Measurements from ENCODE around the gene WBP2. TPM values are rescaled to one million over a fixed set of nuclear protein-coding genes. Genes with fewer than 3 reads are reported as not detected.

Gene WBP2
- total RNA-seq, 4 donors from 2014 or later, result 63.5 to 79.7 (median 71.0) TPM

GRCh38 chr17:75808905-75809621 is 46.1 kb downstream of the WBP2 start:
- Histone ChIP-seq H3K27ac (peak overlapping the region; percentile 11 to 83 (median 47)), H3K27me3 (no peaks in the 10 kb centered on the region), H3K36me3 (peaks cover 0 to 48% (median 0%) of the 10 kb centered on the region in 3 donors), H3K4me3 (no peak overlapping the region), H3K9me3 (no peaks in the 10 kb centered on the region), H3K4me1 (peaks cover 0 to 43% (median 6%) of the 10 kb centered on the region in 4 donors)
- 70 to 76% methylated on average over 15 to 18 of the region's 18 CpGs for WGBS, 2 donors
- peak; percentile 57 to 72 for DNase-seq (ENCODE audit: low spot score in 2 of 2)
- TF ChIP-seq EP300 (IDR thresholded peaks at IDR 0.05) (peak in 1 of 2 donors; percentile 35), POLR2A (IDR thresholded peaks at IDR 0.05) (no peak)

GRCh38 chr17:75808549-75808904 is 46.6 kb downstream of the WBP2 start:
- no peak for DNase-seq (ENCODE audit: low spot score in 2 of 2)
- H3K4me3 ChIP-seq, result no peak overlapping the region
- peak overlapping the region in 3 of 4 donors; percentile 11 to 83 (median 79) for H3K27ac ChIP-seq
- TF ChIP-seq CTCF (IDR thresholded peaks at IDR 0.05) (no peak), EP300 (IDR thresholded peaks at IDR 0.05) (no peak), POLR2A (IDR thresholded peaks at IDR 0.05) (no peak)
- H3K4me1 ChIP-seq, result peaks cover 0 to 43% (median 6%) of the 10 kb centered on the region in 4 donors
- WGBS, 2 donors, result 63 to 69% methylated on average over 4 of the region's 4 CpGs
- no peaks in the 10 kb centered on the region for H3K9me3 ChIP-seq
- peaks cover 0 to 42% (median 0%) of the 10 kb centered on the region in 3 donors for H3K36me3 ChIP-seq
- no peaks in the 10 kb centered on the region for H3K27me3 ChIP-seq

GRCh38 chr17:75807861-75808260 is 47.3 kb downstream of the WBP2 start:
- H3K27ac ChIP-seq, result peak overlapping the region in 2 of 4 donors; percentile 79 to 83
- peaks cover 0 to 43% (median 6%) of the 10 kb centered on the region in 4 donors for H3K4me1 ChIP-seq
- H3K9me3 ChIP-seq, result no peaks in the 10 kb centered on the region
- no peaks in the 10 kb centered on the region for H3K27me3 ChIP-seq
- WGBS, 2 donors, result 92 to 94% methylated on average over 3 of the region's 3 CpGs
- TF ChIP-seq EP300 (IDR thresholded peaks at IDR 0.05), result no peak
- TF ChIP-seq CTCF (IDR thresholded peaks at IDR 0.05), result no peak
- TF ChIP-seq POLR2A (IDR thresholded peaks at IDR 0.05), result no peak
- DNase-seq (ENCODE audit: low spot score in 2 of 2), result no peak
- H3K36me3 ChIP-seq, result peaks cover 0 to 36% (median 0%) of the 10 kb centered on the region in 3 donors
- H3K4me3 ChIP-seq, result no peak overlapping the region

- TF ChIP-seq EP300 (IDR thresholded peaks at IDR 0.05), result no peak
- TF ChIP-seq CTCF (IDR thresholded peaks at IDR 0.05), result no peak
- TF ChIP-seq POLR2A (IDR thresholded peaks at IDR 0.05), result no peak
- no peak overlapping the region for H3K27ac ChIP-seq
- DNase-seq (ENCODE audit: low spot score in 2 of 2), result no peak
Measured at GRCh38 chr17:75806822-75807500, 48.2 kb downstream of the WBP2 start.

GRCh38 chr17:75803883-75804282 is 51.3 kb downstream of the WBP2 start:
- Histone ChIP-seq H3K4me3 (no peak overlapping the region), H3K27ac (no peak overlapping the region), H3K9me3 (no peaks in the 10 kb centered on the region), H3K27me3 (no peaks in the 10 kb centered on the region), H3K36me3 (peaks cover 0 to 23% (median 10%) of the 10 kb centered on the region in 3 donors), H3K4me1 (peaks cover 0 to 22% (median 2%) of the 10 kb centered on the region in 4 donors)
- 85 to 100% methylated on average over 1 of the region's 1 CpG for WGBS, 2 donors
- TF ChIP-seq POLR2A (IDR thresholded peaks at IDR 0.05) (no peak), CTCF (IDR thresholded peaks at IDR 0.05) (no peak), EP300 (IDR thresholded peaks at IDR 0.05) (no peak)
- no peak for DNase-seq (ENCODE audit: low spot score in 2 of 2)

More at GRCh38 chr17:75806822-75807500, 48.2 kb downstream of the WBP2 start:
- Histone ChIP-seq H3K36me3 (peaks cover 0 to 27% (median 0%) of the 10 kb centered on the region in 3 donors), H3K4me3 (no peak overlapping the region), H3K27me3 (no peaks in the 10 kb centered on the region), H3K4me1 (peaks cover 0 to 43% (median 6%) of the 10 kb centered on the region in 4 donors), H3K9me3 (no peaks in the 10 kb centered on the region)
- WGBS, 2 donors, result 76 to 81% methylated on average over 4 of the region's 4 CpGs
